Panc1 (cell line): ENCODE results near the gene SERPINA12. TPM values are rescaled to one million over a fixed set of nuclear protein-coding genes. Genes with fewer than 3 reads are reported as not detected.

Experiments used
- ATAC-seq: fragments of 200-7000 bp; cut with Tn5 transposase; 2 replicates; pipeline ENCODE4 v1.9.1; 2020; ENCODE audit warnings: mild to moderate bottlenecking, moderate library complexity
- BruUV-seq: library from RNA; stranded (reverse); fragments of 400-500 nt; replicated peaks from 2 replicates; lab custom pipeline; 2021; lab: Mats Ljungman, UMichigan
- CTCF ChIA-PET: fragments of 300-600 bp; sonication (Branson Sonifier 250); formaldehyde crosslinking; loops from one replicate; lab custom pipeline; 2022; ENCODE audit warnings: antibody characterized with exemption; lab: Charles Lee
- POLR2A ChIA-PET: fragments of 300-600 bp; sonication (Branson Sonifier 250); formaldehyde crosslinking; loops from one replicate; lab custom pipeline; 2022; ENCODE audit warnings: antibody characterized with exemption; lab: Charles Lee
- DNase-seq: peaks from one replicate; pipeline ENCODE4 v3.0.0-alpha.2; 2010; ENCODE audit warnings: low read depth, low spot score
- H3K27ac ChIP-seq: 2 replicates; pipeline ENCODE4 v1.5.1; 2011; ENCODE audit warnings: mild to moderate bottlenecking, low read length, inconsistent platforms
- H3K27me3 ChIP-seq: fragments of 200-500 bp; sonication (Bioruptor generic); 2 replicates; pipeline ENCODE4 v1.6.0; 2014; ENCODE audit warnings: low read length, inconsistent platforms; ENCODE audit not compliant: control insufficient read depth, insufficient read depth
- H3K36me3 ChIP-seq: fragments of 200-500 bp; sonication (Bioruptor generic); 2 replicates; pipeline ENCODE4 v1.5.1; 2014; ENCODE audit warnings: inconsistent platforms, mild to moderate bottlenecking, low read length, moderate library complexity; ENCODE audit not compliant: control insufficient read depth, insufficient read depth
- H3K4me1 ChIP-seq: 2 replicates; pipeline ENCODE4 v1.5.1; 2011; ENCODE audit warnings: inconsistent platforms, mild to moderate bottlenecking, low read length, moderate library complexity; ENCODE audit not compliant: control insufficient read depth, insufficient read depth
- H3K4me3 ChIP-seq, 2 experiments: 2 replicates each; pipeline ENCODE4 v1.5.1; 2011 to 2012; ENCODE audit warnings: low read depth in 2 of 2, low read length in 2 of 2, mild to moderate bottlenecking in 2 of 2, inconsistent platforms in 1 of 2, moderate library complexity in 1 of 2
- H3K9me3 ChIP-seq: fragments of 200-500 bp; sonication (Bioruptor generic); 2 replicates; pipeline ENCODE4 v1.5.1; 2014; ENCODE audit warnings: low read depth, mild to moderate bottlenecking, inconsistent platforms, low read length, moderate library complexity; ENCODE audit not compliant: control insufficient read depth, insufficient read depth
- POLR2AphosphoS5 ChIP-seq: IDR thresholded peaks from 2 replicates; pipeline ENCODE4 v1.6.1; 2012; ENCODE audit warnings: mild to moderate bottlenecking, low read depth, low read length, moderate library complexity
- SIN3A ChIP-seq: IDR thresholded peaks from 2 replicates; pipeline ENCODE4 v1.6.1; 2012; ENCODE audit warnings: low read depth, mild to moderate bottlenecking, low read length, moderate library complexity, borderline replicate concordance; ENCODE audit not compliant: insufficient read depth
- TCF7L2 ChIP-seq: IDR thresholded peaks from 2 replicates; pipeline ENCODE4 v1.6.1; 2011; ENCODE audit warnings: mild to moderate bottlenecking, low read depth, low read length, inconsistent platforms
- in situ Hi-C: cut with HindIII; loops from 2 replicates; pipeline ENCODE4 v1.10.0; 2016; ENCODE audit warnings: low sequenced_read_pairs, low pct_unique_long_range_greater_than_20kb
- intact Hi-C: fragments of 100-400 bp; cut with micrococcal nuclease; formaldehyde crosslinking; loops from one replicate; pipeline ENCODE4 v1.10.0; 2022; ENCODE audit not compliant: unreplicated experiment
- total RNA-seq: library from RNA; stranded (reverse); gene quantifications from one replicate; pipeline ENCODE4 v1.2.1, GENCODE V29; 2021; ENCODE audit not compliant: unreplicated experiment
- TF ChIP-seq, protein P1 (sequence below): fragments of 450-650 bp; IDR thresholded peaks from 2 replicates; pipeline ENCODE4 v1.5.1; 2017; ENCODE audit warnings: mild to moderate bottlenecking
- TF ChIP-seq, protein P2 (sequence below), 2 experiments: IDR thresholded peaks; 2 replicates each; pipeline ENCODE4 v1.6.1; 2011 to 2012; ENCODE audit warnings: low read depth in 2 of 2, control low read depth in 1 of 2, low read length in 1 of 2, mild to moderate bottlenecking in 1 of 2, moderate library complexity in 1 of 2; ENCODE audit not compliant: insufficient read depth in 1 of 2

The SERPINA12 gene
- total RNA-seq, 1 experiment from 2014 or later: not detected

DNA sequence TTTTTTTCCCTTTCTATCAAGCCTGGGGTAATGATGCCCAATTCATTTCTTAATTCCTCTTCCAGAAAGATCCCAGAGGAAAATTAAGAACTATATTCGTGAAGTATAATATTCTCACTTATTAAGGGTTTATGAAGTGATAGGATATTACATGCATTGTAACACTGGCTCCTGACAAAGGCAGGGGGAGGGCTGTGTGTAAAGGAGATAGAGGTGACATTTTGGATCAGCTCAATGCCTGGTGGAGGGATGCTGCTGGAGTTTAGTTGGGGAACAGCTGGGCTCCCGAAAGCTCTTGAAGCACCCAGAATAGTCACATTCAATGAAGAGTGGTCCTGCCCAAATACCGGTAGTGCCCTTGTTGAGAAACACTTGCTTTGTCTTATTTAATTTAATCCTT is 57.4 kb downstream of the SERPINA12 start:
- ATAC-seq (no peak), DNase-seq (no peak)
- TF ChIP-seq POLR2AphosphoS5: no peak
- TF ChIP-seq TCF7L2: no peak
- TF ChIP-seq, protein P1, sequence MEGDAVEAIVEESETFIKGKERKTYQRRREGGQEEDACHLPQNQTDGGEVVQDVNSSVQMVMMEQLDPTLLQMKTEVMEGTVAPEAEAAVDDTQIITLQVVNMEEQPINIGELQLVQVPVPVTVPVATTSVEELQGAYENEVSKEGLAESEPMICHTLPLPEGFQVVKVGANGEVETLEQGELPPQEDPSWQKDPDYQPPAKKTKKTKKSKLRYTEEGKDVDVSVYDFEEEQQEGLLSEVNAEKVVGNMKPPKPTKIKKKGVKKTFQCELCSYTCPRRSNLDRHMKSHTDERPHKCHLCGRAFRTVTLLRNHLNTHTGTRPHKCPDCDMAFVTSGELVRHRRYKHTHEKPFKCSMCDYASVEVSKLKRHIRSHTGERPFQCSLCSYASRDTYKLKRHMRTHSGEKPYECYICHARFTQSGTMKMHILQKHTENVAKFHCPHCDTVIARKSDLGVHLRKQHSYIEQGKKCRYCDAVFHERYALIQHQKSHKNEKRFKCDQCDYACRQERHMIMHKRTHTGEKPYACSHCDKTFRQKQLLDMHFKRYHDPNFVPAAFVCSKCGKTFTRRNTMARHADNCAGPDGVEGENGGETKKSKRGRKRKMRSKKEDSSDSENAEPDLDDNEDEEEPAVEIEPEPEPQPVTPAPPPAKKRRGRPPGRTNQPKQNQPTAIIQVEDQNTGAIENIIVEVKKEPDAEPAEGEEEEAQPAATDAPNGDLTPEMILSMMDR: no peak
- TF ChIP-seq, protein P2, sequence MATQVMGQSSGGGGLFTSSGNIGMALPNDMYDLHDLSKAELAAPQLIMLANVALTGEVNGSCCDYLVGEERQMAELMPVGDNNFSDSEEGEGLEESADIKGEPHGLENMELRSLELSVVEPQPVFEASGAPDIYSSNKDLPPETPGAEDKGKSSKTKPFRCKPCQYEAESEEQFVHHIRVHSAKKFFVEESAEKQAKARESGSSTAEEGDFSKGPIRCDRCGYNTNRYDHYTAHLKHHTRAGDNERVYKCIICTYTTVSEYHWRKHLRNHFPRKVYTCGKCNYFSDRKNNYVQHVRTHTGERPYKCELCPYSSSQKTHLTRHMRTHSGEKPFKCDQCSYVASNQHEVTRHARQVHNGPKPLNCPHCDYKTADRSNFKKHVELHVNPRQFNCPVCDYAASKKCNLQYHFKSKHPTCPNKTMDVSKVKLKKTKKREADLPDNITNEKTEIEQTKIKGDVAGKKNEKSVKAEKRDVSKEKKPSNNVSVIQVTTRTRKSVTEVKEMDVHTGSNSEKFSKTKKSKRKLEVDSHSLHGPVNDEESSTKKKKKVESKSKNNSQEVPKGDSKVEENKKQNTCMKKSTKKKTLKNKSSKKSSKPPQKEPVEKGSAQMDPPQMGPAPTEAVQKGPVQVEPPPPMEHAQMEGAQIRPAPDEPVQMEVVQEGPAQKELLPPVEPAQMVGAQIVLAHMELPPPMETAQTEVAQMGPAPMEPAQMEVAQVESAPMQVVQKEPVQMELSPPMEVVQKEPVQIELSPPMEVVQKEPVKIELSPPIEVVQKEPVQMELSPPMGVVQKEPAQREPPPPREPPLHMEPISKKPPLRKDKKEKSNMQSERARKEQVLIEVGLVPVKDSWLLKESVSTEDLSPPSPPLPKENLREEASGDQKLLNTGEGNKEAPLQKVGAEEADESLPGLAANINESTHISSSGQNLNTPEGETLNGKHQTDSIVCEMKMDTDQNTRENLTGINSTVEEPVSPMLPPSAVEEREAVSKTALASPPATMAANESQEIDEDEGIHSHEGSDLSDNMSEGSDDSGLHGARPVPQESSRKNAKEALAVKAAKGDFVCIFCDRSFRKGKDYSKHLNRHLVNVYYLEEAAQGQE (IDR thresholded peaks at IDR 0.05; ENCODE audit: insufficient read depth in 1 of 2, low read depth in 2 of 2, low read length in 1 of 2): no peak
- TF ChIP-seq SIN3A: no peak
- intact Hi-C loops: no loop called here
- Histone ChIP-seq H3K36me3 (no peaks in the 10 kb centered on the region), H3K9me3 (no peaks in the 10 kb centered on the region), H3K4me1 (no peaks in the 10 kb centered on the region), H3K27me3 (no peaks in the 10 kb centered on the region; the same call in 1 of the 2 replicates), H3K4me3 (no peak overlapping the region), H3K27ac (no peak overlapping the region)
- in situ Hi-C loops: no loop called here
- ChIA-PET POLR2A (interaction anchor here (0.5 kb wide), 1 partner anchor 1261 kb away, joined by 7 read pairs; no protein-coding TSS in a partner anchor), CTCF (no interaction called here)
- BruUV-seq: no TSS peak

DNA sequence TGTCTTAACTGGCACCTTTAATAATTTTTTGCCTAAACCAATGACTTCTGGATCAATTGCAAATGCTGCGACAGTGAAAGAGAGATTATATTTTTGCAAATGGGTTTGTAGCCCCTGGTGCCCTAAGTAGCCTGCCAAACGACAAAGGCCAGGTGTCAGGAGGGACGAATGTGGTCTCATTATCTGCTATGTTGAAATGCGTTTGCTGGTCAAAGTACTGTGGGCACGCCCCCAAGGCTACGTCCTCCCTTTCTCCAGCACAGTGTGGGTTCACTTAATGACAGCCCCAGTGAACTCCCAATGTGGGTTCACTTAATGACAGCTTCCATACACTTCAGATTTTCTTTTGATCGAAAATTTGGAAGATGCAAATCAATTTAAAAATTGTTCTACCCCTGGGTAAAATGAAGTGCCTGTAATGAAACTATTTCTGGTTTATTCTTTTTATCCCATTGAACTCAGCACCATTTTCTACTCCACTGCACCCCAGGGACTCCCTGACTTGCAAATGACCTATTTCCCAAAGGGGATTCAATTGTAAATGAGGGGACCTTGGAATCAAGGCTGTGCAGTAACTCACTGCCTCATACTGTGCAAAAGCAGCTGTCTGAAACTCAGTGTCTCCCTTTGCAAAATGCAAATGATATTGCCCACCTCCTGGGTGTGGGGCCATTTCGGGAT is 58.0 kb downstream of the SERPINA12 start:
- Histone ChIP-seq H3K9me3 (no peaks in the 10 kb centered on the region), H3K27ac (no peak overlapping the region), H3K36me3 (no peaks in the 10 kb centered on the region), H3K4me3 (no peak overlapping the region), H3K27me3 (no peaks in the 10 kb centered on the region; the same call in 1 of the 2 replicates), H3K4me1 (no peaks in the 10 kb centered on the region)
- ChIA-PET CTCF (no interaction called here), POLR2A (interaction anchor here (0.5 kb wide), 1 partner anchor 1260 kb away, joined by 7 read pairs; no protein-coding TSS in a partner anchor)
- intact Hi-C loops (no loop called here), in situ Hi-C loops (no loop called here)
- no peak for DNase-seq
- no peak for ATAC-seq
- no peak for TF ChIP-seq SIN3A
- TF ChIP-seq, protein P2 (IDR thresholded peaks at IDR 0.05; ENCODE audit: insufficient read depth in 1 of 2, low read depth in 2 of 2, low read length in 1 of 2): no peak
- TF ChIP-seq POLR2AphosphoS5: no peak
- TF ChIP-seq TCF7L2: no peak
- BruUV-seq: no TSS peak
